HepG2 (cell line): ENCODE results near the gene PPFIA3. TPM values are rescaled to one million over a fixed set of nuclear protein-coding genes. Genes with fewer than 3 reads are reported as not detected.

ENCODE experiments used
- CHCHD3 ChIP-seq: sonication (generic); formaldehyde crosslinking; IDR thresholded peaks from 2 replicates; pipeline ENCODE4 v1.8.0; 2022; ENCODE audit warnings: mild to moderate bottlenecking, missing genetic modification reagents, moderate library complexity
- E2F5 ChIP-seq: sonication (generic); formaldehyde crosslinking; conservative IDR thresholded peaks from 2 replicates; pipeline ENCODE4 v1.4.0; 2020; ENCODE audit warnings: missing genetic modification reagents
- GABPB1 ChIP-seq: IDR thresholded peaks from 2 replicates; pipeline ENCODE4 v1.6.1; 2016; ENCODE audit warnings: mild to moderate bottlenecking, missing genetic modification reagents, moderate library complexity, missing compliant biosample characterization
- HNRNPK ChIP-seq: fragments of 200-400 bp; formaldehyde crosslinking; IDR thresholded peaks from 2 replicates; pipeline ENCODE4 v1.6.1; 2018; ENCODE audit warnings: low read length, low read depth, moderate library complexity, mild to moderate bottlenecking; ENCODE audit not compliant: poor library complexity, severe bottlenecking
- MIXL1 ChIP-seq: IDR thresholded peaks from 2 replicates; pipeline ENCODE4 v1.6.1; 2016
- PTBP1 ChIP-seq: fragments of 200-400 bp; formaldehyde crosslinking; IDR thresholded peaks from 2 replicates; pipeline ENCODE4 v1.6.1; 2018; ENCODE audit warnings: low read length, low read depth; ENCODE audit not compliant: poor library complexity, severe bottlenecking
- RCOR2 ChIP-seq: IDR thresholded peaks from 2 replicates; pipeline ENCODE4 v1.6.1; 2016; ENCODE audit warnings: missing biosample characterization, missing genetic modification reagents
- SALL1 ChIP-seq: sonication (generic); formaldehyde crosslinking; IDR thresholded peaks from 2 replicates; pipeline ENCODE4 v1.8.0; 2022; ENCODE audit warnings: mild to moderate bottlenecking, missing genetic modification reagents
- SIN3A ChIP-seq: IDR thresholded peaks from 2 replicates; pipeline ENCODE4 v1.6.1; 2011; ENCODE audit warnings: low read depth, mild to moderate bottlenecking, control low read depth, low read length, borderline replicate concordance
- SNAI1 ChIP-seq: sonication (generic); formaldehyde crosslinking; IDR thresholded peaks from 2 replicates; pipeline ENCODE4 v1.5.0; 2020; ENCODE audit warnings: mild to moderate bottlenecking, missing genetic modification reagents, borderline replicate concordance
- SP5 ChIP-seq: IDR thresholded peaks from 2 replicates; pipeline ENCODE4 v1.6.1; 2016; ENCODE audit warnings: low read depth, borderline replicate concordance
- ZBTB7B ChIP-seq: sonication (generic); formaldehyde crosslinking; IDR thresholded peaks from 2 replicates; pipeline ENCODE4 v1.4.0; 2020; ENCODE audit warnings: missing genetic modification reagents
- ZGPAT ChIP-seq: IDR thresholded peaks from 2 replicates; pipeline ENCODE4 v1.6.1; 2016; ENCODE audit warnings: mild to moderate bottlenecking
- ZNF251 ChIP-seq: sonication (generic); formaldehyde crosslinking; IDR thresholded peaks from 2 replicates; pipeline ENCODE4 v1.9.0; 2021; ENCODE audit warnings: mild to moderate bottlenecking, missing genetic modification reagents
- ZNF687 ChIP-seq: sonication (generic); formaldehyde crosslinking; IDR thresholded peaks from 2 replicates; pipeline ENCODE4 v1.5.1; 2020; ENCODE audit warnings: mild to moderate bottlenecking, missing genetic modification reagents, moderate library complexity
- ZNF788 ChIP-seq: sonication (generic); formaldehyde crosslinking; IDR thresholded peaks from 2 replicates; pipeline ENCODE4 v1.5.0; 2020; ENCODE audit warnings: mild to moderate bottlenecking, missing genetic modification reagents, borderline replicate concordance
- polyA plus RNA-seq, 8 experiments: library from polyadenylated mRNA; depleted of rRNA in 3 of 8; stranded (reverse) in 7 of 8; unstranded in 1 of 8; fragments of >200 nt; fragmentation: Illumina TruSeq in 4 of 8; extraction: Trizol in 4 of 8; gene quantifications; 2 replicates each; pipeline versions ENCODE4 v1.2.1 to v1.2.3, GENCODE V29; 2011 to 2016; ENCODE audit warnings: low read depth in 4 of 8, missing spikeins in 1 of 8, mixed read lengths in 1 of 8; ENCODE audit not compliant: insufficient read depth in 1 of 8
- total RNA-seq, 5 experiments: library from RNA; depleted of rRNA; stranded (reverse); fragments of >200 nt; fragmentation: Illumina TruSeq; extraction: Trizol; gene quantifications; 2 replicates each; pipeline ENCODE4 v1.2.3, GENCODE V29; 2016; ENCODE audit warnings: low read depth in 1 of 5
- TF ChIP-seq, protein P1 (sequence below): sonication (generic); formaldehyde crosslinking; IDR thresholded peaks from 2 replicates; pipeline ENCODE4 v1.9.0; 2021; ENCODE audit warnings: missing genetic modification reagents, borderline replicate concordance
- TF ChIP-seq, protein P2 (sequence below): sonication (generic); formaldehyde crosslinking; IDR thresholded peaks from 2 replicates; pipeline ENCODE4 v1.5.0; 2020; ENCODE audit warnings: mild to moderate bottlenecking, missing genetic modification reagents, moderate library complexity

PPFIA3 gene
- total and polyA plus RNA-seq, 2 of the 13 experiments (the other 11 are each of a cell fraction or from before 2014, with no cell fraction given): 6.7 to 8.6 TPM

DNA sequence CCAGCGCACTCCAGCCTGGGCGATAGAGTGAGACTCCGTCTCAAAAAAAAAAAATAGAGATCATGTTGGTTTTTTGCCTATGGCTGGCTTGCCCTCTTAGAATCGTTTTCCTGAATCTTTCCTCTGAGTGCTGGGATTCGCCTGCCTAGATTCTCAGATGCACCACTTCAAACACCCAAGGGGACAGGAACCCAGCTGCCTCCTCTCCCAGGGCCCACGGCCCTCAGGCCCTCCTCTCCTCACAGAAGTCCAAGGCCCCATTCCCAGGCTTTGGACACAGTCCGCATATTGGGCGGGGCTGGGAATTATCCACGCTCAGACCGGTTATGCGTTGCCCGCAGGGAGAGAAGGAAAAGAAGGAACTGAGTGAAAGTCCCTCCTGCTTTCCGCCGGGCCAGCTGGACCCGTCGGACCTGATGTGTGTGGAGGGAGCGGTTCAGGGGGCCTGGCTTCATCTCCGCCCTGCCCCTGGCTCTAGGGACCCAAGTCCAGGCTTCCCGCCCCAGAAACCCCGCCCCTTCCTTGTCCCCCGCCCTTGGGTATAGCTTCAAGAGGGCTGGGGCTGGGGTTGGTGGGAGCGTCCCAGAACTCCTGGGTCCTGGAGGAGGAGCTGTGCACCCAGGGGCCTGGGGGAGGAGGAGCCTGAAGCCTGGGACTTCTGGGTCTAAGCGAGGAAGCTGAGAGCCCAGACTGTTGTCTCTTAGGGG, 5.8 kb downstream of the PPFIA3 start (continued):
- TF ChIP-seq ZNF687 (CRISPR knock-in tag) (peak; percentile 80), SNAI1 (CRISPR knock-in tag) (0 out of 2 replicates have a peak, but pooled peaks have one; percentile 62), SIN3A (0 out of 2 replicates have a peak, but pooled peaks have one; percentile 61), PTBP1 (no peak), ZBTB7B (CRISPR knock-in tag) (peak; percentile 54; the same call in 1 of the 2 replicates), HNRNPK (no peak), SP5 (CRISPR knock-in tag) (0 out of 2 replicates have a peak, but pooled peaks have one; percentile 56), ZNF251 (CRISPR knock-in tag) (no peak), ZGPAT (CRISPR knock-in tag) (no peak; the same call in 1 of the 2 replicates), GABPB1 (CRISPR knock-in tag) (peak; percentile 59), SALL1 (CRISPR knock-in tag) (peak; percentile 40), MIXL1 (no peak), ZNF788 (peak; percentile 44; the same call in 1 of the 2 replicates), E2F5 (CRISPR knock-in tag) (no peak), RCOR2 (CRISPR knock-in tag) (no peak), CHCHD3 (CRISPR knock-in tag) (no peak)
- TF ChIP-seq, protein P1, sequence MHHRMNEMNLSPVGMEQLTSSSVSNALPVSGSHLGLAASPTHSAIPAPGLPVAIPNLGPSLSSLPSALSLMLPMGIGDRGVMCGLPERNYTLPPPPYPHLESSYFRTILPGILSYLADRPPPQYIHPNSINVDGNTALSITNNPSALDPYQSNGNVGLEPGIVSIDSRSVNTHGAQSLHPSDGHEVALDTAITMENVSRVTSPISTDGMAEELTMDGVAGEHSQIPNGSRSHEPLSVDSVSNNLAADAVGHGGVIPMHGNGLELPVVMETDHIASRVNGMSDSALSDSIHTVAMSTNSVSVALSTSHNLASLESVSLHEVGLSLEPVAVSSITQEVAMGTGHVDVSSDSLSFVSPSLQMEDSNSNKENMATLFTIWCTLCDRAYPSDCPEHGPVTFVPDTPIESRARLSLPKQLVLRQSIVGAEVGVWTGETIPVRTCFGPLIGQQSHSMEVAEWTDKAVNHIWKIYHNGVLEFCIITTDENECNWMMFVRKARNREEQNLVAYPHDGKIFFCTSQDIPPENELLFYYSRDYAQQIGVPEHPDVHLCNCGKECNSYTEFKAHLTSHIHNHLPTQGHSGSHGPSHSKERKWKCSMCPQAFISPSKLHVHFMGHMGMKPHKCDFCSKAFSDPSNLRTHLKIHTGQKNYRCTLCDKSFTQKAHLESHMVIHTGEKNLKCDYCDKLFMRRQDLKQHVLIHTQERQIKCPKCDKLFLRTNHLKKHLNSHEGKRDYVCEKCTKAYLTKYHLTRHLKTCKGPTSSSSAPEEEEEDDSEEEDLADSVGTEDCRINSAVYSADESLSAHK (CRISPR knock-in tag): no peak
- TF ChIP-seq, protein P2, sequence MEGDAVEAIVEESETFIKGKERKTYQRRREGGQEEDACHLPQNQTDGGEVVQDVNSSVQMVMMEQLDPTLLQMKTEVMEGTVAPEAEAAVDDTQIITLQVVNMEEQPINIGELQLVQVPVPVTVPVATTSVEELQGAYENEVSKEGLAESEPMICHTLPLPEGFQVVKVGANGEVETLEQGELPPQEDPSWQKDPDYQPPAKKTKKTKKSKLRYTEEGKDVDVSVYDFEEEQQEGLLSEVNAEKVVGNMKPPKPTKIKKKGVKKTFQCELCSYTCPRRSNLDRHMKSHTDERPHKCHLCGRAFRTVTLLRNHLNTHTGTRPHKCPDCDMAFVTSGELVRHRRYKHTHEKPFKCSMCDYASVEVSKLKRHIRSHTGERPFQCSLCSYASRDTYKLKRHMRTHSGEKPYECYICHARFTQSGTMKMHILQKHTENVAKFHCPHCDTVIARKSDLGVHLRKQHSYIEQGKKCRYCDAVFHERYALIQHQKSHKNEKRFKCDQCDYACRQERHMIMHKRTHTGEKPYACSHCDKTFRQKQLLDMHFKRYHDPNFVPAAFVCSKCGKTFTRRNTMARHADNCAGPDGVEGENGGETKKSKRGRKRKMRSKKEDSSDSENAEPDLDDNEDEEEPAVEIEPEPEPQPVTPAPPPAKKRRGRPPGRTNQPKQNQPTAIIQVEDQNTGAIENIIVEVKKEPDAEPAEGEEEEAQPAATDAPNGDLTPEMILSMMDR (CRISPR knock-in tag): no peak; the same call in 1 of the 2 replicates
